Natural killer cell treated with Interleukin-12 subunit alpha and Interleukin-12 subunit beta and Interleukin-15 and Interleukin-18, amount 100 ng/mL, for 72 hours (primary cell): ENCODE measurements around the gene FOXD2. TPM values are rescaled to one million over a fixed set of nuclear protein-coding genes. Genes with fewer than 3 reads are reported as not detected.
A peak's percentile ranks its signal among the peaks of the same experiment; 100 is the strongest.

ENCODE experiments used
- ATAC-seq, 2 donors: fragments of 150-1000 bp; cut with Tn5 transposase in 1 of 2; sonication (Bioruptor Pico), chemical (Tn5 transposase) in 1 of 2; 2 replicates each; pipeline ENCODE4 v1.10.0; 2021
- DNase-seq: peaks from one replicate; pipeline ENCODE4 v3.0.0; 2022; ENCODE audit warnings: low spot score
- H3K27ac Mint-ChIP-seq, 2 donors: 1 replicate in 1 of 2; 2 replicates in 1 of 2; pipeline ENCODE4 v1.8.0; 2022; ENCODE audit warnings: mixed read lengths in 2 of 2, mild to moderate bottlenecking in 1 of 2, moderate library complexity in 1 of 2
- H3K27me3 Mint-ChIP-seq, 2 donors: 1 replicate in 1 of 2; 2 replicates in 1 of 2; pipeline ENCODE4 v1.8.0; 2022; ENCODE audit warnings: mixed read lengths in 2 of 2
- H3K36me3 Mint-ChIP-seq: one replicate; pipeline ENCODE4 v1.8.0; 2022; ENCODE audit warnings: mixed read lengths
- H3K4me1 Mint-ChIP-seq, 2 donors: 1 replicate in 1 of 2; 2 replicates in 1 of 2; pipeline ENCODE4 v1.8.0; 2022; ENCODE audit warnings: low read depth in 2 of 2, mixed read lengths in 2 of 2, mild to moderate bottlenecking in 1 of 2
- H3K4me3 Mint-ChIP-seq: one replicate; pipeline ENCODE4 v1.8.0; 2022; ENCODE audit warnings: mixed read lengths
- H3K9me3 Mint-ChIP-seq: 2 replicates; pipeline ENCODE4 v1.8.0; 2022; ENCODE audit warnings: mixed read lengths
- total RNA-seq, 2 donors: library from RNA; stranded (reverse); gene quantifications; one replicate each; pipeline ENCODE4 v1.2.3, GENCODE V29; 2022

FOXD2 gene
- total RNA-seq, 2 donors from 2014 or later = 0.33 to 0.36 TPM

DNA sequence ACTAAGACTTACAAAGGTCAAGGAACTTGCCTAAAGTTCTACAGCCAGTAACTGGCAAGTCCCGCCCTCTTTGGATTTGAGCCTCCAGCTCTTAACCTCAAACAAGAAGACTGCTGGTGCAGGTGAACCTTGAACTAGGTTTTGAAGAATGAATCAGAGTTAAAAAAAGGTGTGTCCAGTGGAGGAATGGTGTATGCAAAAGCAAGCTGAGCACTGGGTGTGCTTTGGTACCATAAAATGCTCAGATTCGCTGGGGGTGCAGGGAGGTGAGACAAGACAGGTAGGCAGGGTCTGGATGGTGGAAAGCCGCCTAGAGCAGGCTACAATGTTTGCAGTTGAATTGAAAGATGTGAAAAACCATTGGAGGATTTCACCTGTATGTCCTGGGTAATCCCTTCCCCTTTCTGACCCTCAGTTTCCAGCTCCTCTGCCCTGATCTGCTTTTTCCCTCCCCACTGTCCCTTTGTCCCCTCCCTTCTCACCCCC is 39.8 kb downstream of the FOXD2 start:
- peaks cover 16 to 41% of the 10 kb centered on the region in 2 donors for H3K27me3 Mint-ChIP-seq
- H3K27ac Mint-ChIP-seq = no peak overlapping the region
- no peak for DNase-seq
- H3K9me3 Mint-ChIP-seq = no peaks in the 10 kb centered on the region
- no peak overlapping the region for H3K4me3 Mint-ChIP-seq
- no peak for ATAC-seq
- no peaks in the 10 kb centered on the region for H3K4me1 Mint-ChIP-seq
- H3K36me3 Mint-ChIP-seq = no peaks in the 10 kb centered on the region

DNA sequence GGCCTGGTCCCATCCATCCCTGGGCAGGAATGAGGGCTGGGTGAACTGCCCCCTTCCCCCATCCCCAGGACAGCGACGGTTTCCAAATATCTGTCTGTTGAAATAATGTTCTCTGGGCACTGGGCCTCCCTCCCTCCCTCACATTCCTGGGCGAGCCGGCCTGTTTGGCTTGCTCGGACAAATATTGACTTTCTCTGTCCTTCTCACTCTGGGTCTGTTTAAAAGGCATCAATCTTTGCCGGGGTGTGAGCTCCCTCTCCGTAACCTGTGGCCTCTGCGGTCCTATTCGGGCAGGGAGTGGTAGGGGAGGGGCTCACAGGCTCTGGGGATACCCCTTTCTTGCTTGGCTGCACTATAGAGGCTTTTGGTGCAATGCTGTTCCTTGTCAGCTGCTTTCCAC is 40.2 kb downstream of the FOXD2 start:
- Mint-ChIP-seq H3K36me3 (no peaks in the 10 kb centered on the region), H3K27ac (no peak overlapping the region), H3K27me3 (peaks cover 16 to 42% of the 10 kb centered on the region in 2 donors), H3K4me3 (no peak overlapping the region), H3K9me3 (no peaks in the 10 kb centered on the region), H3K4me1 (no peaks in the 10 kb centered on the region)
- ATAC-seq (no peak), DNase-seq (no peak)

GRCh38 chr1:47479664-47480063 is 41.8 kb downstream of the FOXD2 start:
- Mint-ChIP-seq H3K4me1 (no peaks in the 10 kb centered on the region), H3K36me3 (no peaks in the 10 kb centered on the region), H3K27ac (no peak overlapping the region), H3K27me3 (peaks cover 9 to 35% of the 10 kb centered on the region in 2 donors), H3K4me3 (no peak overlapping the region), H3K9me3 (no peaks in the 10 kb centered on the region)
- DNase-seq = no peak
- no peak for ATAC-seq

GRCh38 chr1:47481936-47482335 is 44.1 kb downstream of the FOXD2 start:
- H3K4me1 Mint-ChIP-seq = no peaks in the 10 kb centered on the region
- H3K27ac Mint-ChIP-seq = no peak overlapping the region
- no peaks in the 10 kb centered on the region for H3K36me3 Mint-ChIP-seq
- no peak overlapping the region for H3K4me3 Mint-ChIP-seq
- ATAC-seq = no peak
- peaks cover 9 to 35% of the 10 kb centered on the region in 2 donors for H3K27me3 Mint-ChIP-seq
- no peak for DNase-seq
- H3K9me3 Mint-ChIP-seq = no peaks in the 10 kb centered on the region

DNA sequence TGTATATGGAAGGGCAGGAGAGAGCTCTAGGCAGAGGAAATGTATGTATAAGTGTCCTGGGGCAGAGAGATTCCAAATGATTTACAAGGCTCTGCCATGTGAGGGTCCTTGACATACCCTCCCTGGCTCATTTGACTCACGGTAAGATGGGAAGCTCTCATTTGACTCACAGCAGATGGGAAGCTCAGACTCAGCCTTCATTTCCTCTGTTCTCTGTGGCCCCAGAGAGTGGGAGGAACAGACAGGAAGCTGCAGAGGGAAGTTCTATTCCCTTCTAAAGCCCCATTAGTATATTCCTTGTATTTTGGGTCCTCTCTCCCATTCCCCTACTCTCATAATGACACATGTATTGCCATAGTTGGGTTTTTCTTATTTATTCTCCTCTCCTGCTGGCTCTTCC is 44.9 kb downstream of the FOXD2 start:
- Mint-ChIP-seq H3K4me1 (no peaks in the 10 kb centered on the region), H3K27ac (no peak overlapping the region), H3K27me3 (peaks cover 9 to 35% of the 10 kb centered on the region in 2 donors), H3K4me3 (no peak overlapping the region), H3K36me3 (no peaks in the 10 kb centered on the region), H3K9me3 (no peaks in the 10 kb centered on the region)
- ATAC-seq (no peak), DNase-seq (no peak)

- Mint-ChIP-seq H3K9me3 (no peaks in the 10 kb centered on the region), H3K4me1 (no peaks in the 10 kb centered on the region), H3K27me3 (peaks cover 9 to 35% of the 10 kb centered on the region in 2 donors), H3K36me3 (no peaks in the 10 kb centered on the region), H3K27ac (no peak overlapping the region), H3K4me3 (no peak overlapping the region)
- DNase-seq (no peak), ATAC-seq (peak in 1 of 2 donors; percentile 26)
These were observed 45.8 kb downstream of the FOXD2 start for GRCh38 chr1:47483651-47484050.

DNA sequence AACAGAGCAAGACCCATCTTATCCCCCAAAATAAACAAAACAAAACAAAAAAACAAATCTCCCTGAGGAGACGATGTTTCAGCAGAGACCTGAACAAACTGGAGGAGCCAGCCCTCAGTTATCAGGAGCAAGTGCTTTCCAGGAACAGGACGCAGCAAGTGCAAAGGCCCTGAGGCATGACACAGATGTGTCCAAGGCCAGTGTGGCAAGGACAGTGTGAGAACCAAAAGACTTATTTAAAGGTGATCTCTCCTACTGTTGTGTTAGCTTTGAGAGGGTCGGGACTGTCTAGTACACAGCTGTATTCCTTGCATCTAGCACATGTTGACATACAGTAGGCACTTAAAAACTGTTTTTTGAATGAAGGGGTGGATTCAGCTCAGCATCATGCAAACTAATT is 48.0 kb downstream of the FOXD2 start:
- no peak for DNase-seq
- H3K9me3 Mint-ChIP-seq = no peaks in the 10 kb centered on the region
- no peak overlapping the region for H3K4me3 Mint-ChIP-seq
- H3K27ac Mint-ChIP-seq = no peak overlapping the region
- H3K4me1 Mint-ChIP-seq = no peaks in the 10 kb centered on the region
- peaks cover 11 to 26% of the 10 kb centered on the region in 2 donors for H3K27me3 Mint-ChIP-seq
- ATAC-seq = no peak
- no peaks in the 10 kb centered on the region for H3K36me3 Mint-ChIP-seq

DNA sequence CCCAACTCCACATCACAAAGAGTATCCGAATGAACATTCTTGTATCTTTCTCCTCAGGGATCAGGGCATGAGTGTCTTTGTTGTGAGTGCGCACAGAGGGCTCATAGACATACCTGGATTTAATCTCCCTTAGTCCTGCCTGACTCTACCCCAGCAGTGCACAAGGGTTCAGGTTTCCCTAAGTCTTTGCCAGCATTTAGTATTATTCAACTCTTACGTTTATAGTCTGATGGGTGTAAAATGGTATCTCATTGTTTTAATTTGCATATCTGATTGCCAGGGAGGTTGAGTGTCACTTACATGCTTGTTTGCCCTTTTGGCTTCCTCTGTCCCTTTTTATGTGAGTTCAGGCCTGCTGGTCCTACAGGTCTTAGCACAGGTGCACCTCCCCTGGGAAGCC is 49.5 kb downstream of the FOXD2 start:
- Mint-ChIP-seq H3K27me3 (peaks cover 16 to 25% of the 10 kb centered on the region in 2 donors), H3K36me3 (no peaks in the 10 kb centered on the region), H3K27ac (no peak overlapping the region), H3K4me1 (no peaks in the 10 kb centered on the region), H3K9me3 (no peaks in the 10 kb centered on the region), H3K4me3 (no peak overlapping the region)
- no peak for ATAC-seq
- no peak for DNase-seq

- Mint-ChIP-seq H3K9me3 (no peaks in the 10 kb centered on the region), H3K27me3 (peaks cover 19 to 26% of the 10 kb centered on the region in 2 donors), H3K36me3 (no peaks in the 10 kb centered on the region), H3K27ac (no peak overlapping the region), H3K4me1 (no peaks in the 10 kb centered on the region), H3K4me3 (no peak overlapping the region)
- DNase-seq (no peak), ATAC-seq (no peak)
These were observed 50.1 kb downstream of the FOXD2 start for GRCh38 chr1:47487850-47488450.

Other genes starting within 250 kb of the FOXD2 start
- not detected for gene PDZK1IP1, start 248.0 kb upstream of the FOXD2 start, total RNA-seq
- gene TAL1, start 205.8 kb upstream of the FOXD2 start, total RNA-seq = 1 to 10 TPM in 1 of 2 donors, not detected in 1; 1.7 TPM
- 10 to 100 TPM; 17.6 to 42.7 TPM for gene STIL, start 123.9 kb upstream of the FOXD2 start, total RNA-seq
- gene CMPK1, start 104.3 kb upstream of the FOXD2 start, total RNA-seq = 100 to 1,000 TPM in 1 of 2 donors, 10 to 100 TPM in 1; 90.7 to 112 TPM
- not detected for gene FOXE3, start 21.8 kb upstream of the FOXD2 start, total RNA-seq